ENCODE results near the gene C6orf58.

DNA sequence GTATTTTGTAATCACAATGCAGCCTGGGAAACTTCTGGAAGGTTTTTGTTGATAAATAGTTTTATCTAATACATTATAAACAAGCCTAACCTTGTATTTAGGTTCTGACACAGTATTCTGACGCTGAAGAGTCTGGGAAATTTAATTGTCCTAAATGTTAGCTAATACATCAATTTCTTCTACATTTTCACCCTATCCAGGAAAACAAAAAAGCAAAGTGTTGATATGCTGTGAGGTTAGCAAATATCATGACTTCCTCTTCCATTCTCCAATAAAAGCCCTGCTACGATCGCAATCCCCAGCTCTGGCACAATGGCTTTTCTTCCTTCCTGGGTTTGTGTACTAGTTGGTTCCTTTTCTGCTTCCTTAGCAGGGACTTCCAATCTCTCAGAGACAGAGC is at the start of gene C6orf58:
- TF ChIP-seq, protein P1, sequence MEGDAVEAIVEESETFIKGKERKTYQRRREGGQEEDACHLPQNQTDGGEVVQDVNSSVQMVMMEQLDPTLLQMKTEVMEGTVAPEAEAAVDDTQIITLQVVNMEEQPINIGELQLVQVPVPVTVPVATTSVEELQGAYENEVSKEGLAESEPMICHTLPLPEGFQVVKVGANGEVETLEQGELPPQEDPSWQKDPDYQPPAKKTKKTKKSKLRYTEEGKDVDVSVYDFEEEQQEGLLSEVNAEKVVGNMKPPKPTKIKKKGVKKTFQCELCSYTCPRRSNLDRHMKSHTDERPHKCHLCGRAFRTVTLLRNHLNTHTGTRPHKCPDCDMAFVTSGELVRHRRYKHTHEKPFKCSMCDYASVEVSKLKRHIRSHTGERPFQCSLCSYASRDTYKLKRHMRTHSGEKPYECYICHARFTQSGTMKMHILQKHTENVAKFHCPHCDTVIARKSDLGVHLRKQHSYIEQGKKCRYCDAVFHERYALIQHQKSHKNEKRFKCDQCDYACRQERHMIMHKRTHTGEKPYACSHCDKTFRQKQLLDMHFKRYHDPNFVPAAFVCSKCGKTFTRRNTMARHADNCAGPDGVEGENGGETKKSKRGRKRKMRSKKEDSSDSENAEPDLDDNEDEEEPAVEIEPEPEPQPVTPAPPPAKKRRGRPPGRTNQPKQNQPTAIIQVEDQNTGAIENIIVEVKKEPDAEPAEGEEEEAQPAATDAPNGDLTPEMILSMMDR (optimal IDR thresholded peaks at IDR 0.05 in 1 of 3, IDR thresholded peaks at IDR 0.05 in 1 of 3, conservative IDR thresholded peaks at IDR 0.05 in 1 of 3; ENCODE audit: extremely low read depth in 1 of 3, insufficient read depth in 2 of 3, low read length in 3 of 3) = no peak
- no peak for TF ChIP-seq EZH2 (IDR thresholded peaks at IDR 0.05; ENCODE audit: low read length)
